ENCODE data around the gene MACROD2.
"Not testable (repeated sequence)": the region's sequence is repeated elsewhere in the genome, so short reads cannot be mapped to it uniquely, and the experiment has no call there.

Gene MACROD2

DNA sequence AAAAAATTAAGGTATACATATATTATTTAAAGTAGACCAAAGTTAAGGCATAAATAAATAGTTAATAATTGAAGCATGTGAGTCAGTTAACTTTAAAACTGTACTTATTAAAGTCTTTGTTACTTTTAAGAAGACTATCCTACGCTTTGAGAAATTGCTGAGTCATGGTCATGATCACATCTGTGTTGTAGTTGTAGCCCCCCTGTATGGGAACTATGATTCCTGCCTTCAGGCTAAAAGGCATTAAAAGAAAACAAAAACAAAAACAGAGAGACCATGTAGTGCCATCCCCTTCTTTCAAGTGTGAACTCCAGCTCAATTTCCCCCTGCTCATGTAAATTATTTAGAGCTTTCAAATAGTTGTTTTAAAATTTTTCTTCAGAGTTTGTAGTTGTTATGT is 218.7 kb downstream of the MACROD2 start:
- TF ChIP-seq ISL1 (CRISPR knock-in tag; IDR thresholded peaks at IDR 0.05) (no peak), ZFP30 (CRISPR knock-in tag; IDR thresholded peaks at IDR 0.05) (no peak), ZNF565 (CRISPR knock-in tag; conservative IDR thresholded peaks at IDR 0.05; ENCODE audit: low read depth) (no peak)
- TF ChIP-seq, protein P1, sequence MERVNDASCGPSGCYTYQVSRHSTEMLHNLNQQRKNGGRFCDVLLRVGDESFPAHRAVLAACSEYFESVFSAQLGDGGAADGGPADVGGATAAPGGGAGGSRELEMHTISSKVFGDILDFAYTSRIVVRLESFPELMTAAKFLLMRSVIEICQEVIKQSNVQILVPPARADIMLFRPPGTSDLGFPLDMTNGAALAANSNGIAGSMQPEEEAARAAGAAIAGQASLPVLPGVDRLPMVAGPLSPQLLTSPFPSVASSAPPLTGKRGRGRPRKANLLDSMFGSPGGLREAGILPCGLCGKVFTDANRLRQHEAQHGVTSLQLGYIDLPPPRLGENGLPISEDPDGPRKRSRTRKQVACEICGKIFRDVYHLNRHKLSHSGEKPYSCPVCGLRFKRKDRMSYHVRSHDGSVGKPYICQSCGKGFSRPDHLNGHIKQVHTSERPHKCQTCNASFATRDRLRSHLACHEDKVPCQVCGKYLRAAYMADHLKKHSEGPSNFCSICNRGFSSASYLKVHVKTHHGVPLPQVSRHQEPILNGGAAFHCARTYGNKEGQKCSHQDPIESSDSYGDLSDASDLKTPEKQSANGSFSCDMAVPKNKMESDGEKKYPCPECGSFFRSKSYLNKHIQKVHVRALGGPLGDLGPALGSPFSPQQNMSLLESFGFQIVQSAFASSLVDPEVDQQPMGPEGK (CRISPR knock-in tag; IDR thresholded peaks at IDR 0.05; ENCODE audit: borderline replicate concordance), result no peak
- TF ChIP-seq, protein P2, sequence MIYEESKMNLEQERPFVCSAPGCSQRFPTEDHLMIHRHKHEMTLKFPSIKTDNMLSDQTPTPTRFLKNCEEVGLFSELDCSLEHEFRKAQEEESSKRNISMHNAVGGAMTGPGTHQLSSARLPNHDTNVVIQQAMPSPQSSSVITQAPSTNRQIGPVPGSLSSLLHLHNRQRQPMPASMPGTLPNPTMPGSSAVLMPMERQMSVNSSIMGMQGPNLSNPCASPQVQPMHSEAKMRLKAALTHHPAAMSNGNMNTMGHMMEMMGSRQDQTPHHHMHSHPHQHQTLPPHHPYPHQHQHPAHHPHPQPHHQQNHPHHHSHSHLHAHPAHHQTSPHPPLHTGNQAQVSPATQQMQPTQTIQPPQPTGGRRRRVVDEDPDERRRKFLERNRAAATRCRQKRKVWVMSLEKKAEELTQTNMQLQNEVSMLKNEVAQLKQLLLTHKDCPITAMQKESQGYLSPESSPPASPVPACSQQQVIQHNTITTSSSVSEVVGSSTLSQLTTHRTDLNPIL (CRISPR knock-in tag; IDR thresholded peaks at IDR 0.05; ENCODE audit: low read depth), result no peak
- no peak for ATAC-seq

DNA sequence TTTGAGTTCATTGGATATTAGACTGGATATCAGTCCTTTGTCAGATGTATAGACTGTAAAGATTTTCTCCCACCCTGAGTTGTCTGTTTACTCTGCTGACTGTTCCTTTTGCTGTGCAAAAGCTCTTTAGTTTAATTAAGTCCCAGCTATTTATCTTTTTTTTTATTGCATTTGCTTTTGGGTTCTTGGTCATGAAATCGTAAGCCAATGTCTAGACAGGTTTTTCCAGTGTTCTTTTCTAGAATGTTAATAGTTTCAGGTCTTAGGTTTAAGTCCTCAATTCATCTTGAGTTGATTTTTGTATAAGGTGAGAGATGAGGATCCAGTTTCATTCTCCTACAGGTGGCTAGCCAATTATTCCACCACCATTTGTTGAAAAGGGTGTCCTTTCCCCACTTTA is 220.6 kb downstream of the MACROD2 start:
- not testable (repeated sequence) for ATAC-seq

- no peak for TF ChIP-seq TCF4 (CRISPR knock-in tag; IDR thresholded peaks at IDR 0.05; ENCODE audit: borderline replicate concordance)
- TF ChIP-seq ZFP30 (CRISPR knock-in tag; IDR thresholded peaks at IDR 0.05), result no peak
- TF ChIP-seq ZNF70 (CRISPR knock-in tag; IDR thresholded peaks at IDR 0.05), result no peak
- TF ChIP-seq CSDC2 (CRISPR knock-in tag; IDR thresholded peaks at IDR 0.05), result no peak
- TF ChIP-seq ZNF565 (CRISPR knock-in tag; conservative IDR thresholded peaks at IDR 0.05; ENCODE audit: low read depth), result no peak
- TF ChIP-seq, protein P1 (CRISPR knock-in tag; IDR thresholded peaks at IDR 0.05; ENCODE audit: borderline replicate concordance), result no peak
- TF ChIP-seq, protein P3, sequence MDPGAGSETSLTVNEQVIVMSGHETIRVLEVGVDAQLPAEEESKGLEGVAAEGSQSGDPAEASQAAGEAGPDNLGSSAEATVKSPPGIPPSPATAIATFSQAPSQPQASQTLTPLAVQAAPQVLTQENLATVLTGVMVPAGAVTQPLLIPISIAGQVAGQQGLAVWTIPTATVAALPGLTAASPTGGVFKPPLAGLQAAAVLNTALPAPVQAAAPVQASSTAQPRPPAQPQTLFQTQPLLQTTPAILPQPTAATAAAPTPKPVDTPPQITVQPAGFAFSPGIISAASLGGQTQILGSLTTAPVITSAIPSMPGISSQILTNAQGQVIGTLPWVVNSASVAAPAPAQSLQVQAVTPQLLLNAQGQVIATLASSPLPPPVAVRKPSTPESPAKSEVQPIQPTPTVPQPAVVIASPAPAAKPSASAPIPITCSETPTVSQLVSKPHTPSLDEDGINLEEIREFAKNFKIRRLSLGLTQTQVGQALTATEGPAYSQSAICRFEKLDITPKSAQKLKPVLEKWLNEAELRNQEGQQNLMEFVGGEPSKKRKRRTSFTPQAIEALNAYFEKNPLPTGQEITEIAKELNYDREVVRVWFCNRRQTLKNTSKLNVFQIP (CRISPR knock-in tag; IDR thresholded peaks at IDR 0.05; ENCODE audit: borderline replicate concordance, low read depth), result no peak
- TF ChIP-seq, protein P2 (CRISPR knock-in tag; IDR thresholded peaks at IDR 0.05; ENCODE audit: low read depth), result no peak
- TF ChIP-seq GLIS3 (CRISPR knock-in tag; IDR thresholded peaks at IDR 0.05), result no peak
- TF ChIP-seq ISL1 (CRISPR knock-in tag; IDR thresholded peaks at IDR 0.05), result no peak
- no peak for TF ChIP-seq ESRRG (CRISPR knock-in tag; IDR thresholded peaks at IDR 0.05)
- no peak for TF ChIP-seq ZNF8 (CRISPR knock-in tag; IDR thresholded peaks at IDR 0.05)
- no peak for ATAC-seq
These were observed 224.6 kb downstream of the MACROD2 start for GRCh38 chr20:14219801-14220461.

GRCh38 chr20:14220986-14221385 is 225.7 kb downstream of the MACROD2 start:
- ATAC-seq, result no peak
- no peak for TF ChIP-seq GLIS3 (CRISPR knock-in tag; IDR thresholded peaks at IDR 0.05)
- no peak for TF ChIP-seq SNAI2 (CRISPR knock-in tag; IDR thresholded peaks at IDR 0.05)
- TF ChIP-seq TCF4 (CRISPR knock-in tag; IDR thresholded peaks at IDR 0.05; ENCODE audit: borderline replicate concordance), result no peak
- no peak for TF ChIP-seq BACH2 (CRISPR knock-in tag; IDR thresholded peaks at IDR 0.05; ENCODE audit: borderline replicate concordance)
- no peak for TF ChIP-seq ISL1 (CRISPR knock-in tag; IDR thresholded peaks at IDR 0.05)
- TF ChIP-seq, protein P4, sequence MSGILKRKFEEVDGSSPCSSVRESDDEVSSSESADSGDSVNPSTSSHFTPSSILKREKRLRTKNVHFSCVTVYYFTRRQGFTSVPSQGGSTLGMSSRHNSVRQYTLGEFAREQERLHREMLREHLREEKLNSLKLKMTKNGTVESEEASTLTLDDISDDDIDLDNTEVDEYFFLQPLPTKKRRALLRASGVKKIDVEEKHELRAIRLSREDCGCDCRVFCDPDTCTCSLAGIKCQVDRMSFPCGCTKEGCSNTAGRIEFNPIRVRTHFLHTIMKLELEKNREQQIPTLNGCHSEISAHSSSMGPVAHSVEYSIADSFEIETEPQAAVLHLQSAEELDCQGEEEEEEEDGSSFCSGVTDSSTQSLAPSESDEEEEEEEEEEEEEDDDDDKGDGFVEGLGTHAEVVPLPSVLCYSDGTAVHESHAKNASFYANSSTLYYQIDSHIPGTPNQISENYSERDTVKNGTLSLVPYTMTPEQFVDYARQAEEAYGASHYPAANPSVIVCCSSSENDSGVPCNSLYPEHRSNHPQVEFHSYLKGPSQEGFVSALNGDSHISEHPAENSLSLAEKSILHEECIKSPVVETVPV (CRISPR knock-in tag; IDR thresholded peaks at IDR 0.05), result no peak
- TF ChIP-seq, protein P3 (CRISPR knock-in tag; IDR thresholded peaks at IDR 0.05; ENCODE audit: borderline replicate concordance, low read depth), result no peak
- TF ChIP-seq ZC3H10 (CRISPR knock-in tag; IDR thresholded peaks at IDR 0.05), result no peak
- no peak for TF ChIP-seq ZFP3 (CRISPR knock-in tag; IDR thresholded peaks at IDR 0.05)
- TF ChIP-seq, protein P2 (CRISPR knock-in tag; IDR thresholded peaks at IDR 0.05; ENCODE audit: low read depth), result no peak
- no peak for TF ChIP-seq ARNTL (CRISPR knock-in tag; IDR thresholded peaks at IDR 0.05; ENCODE audit: borderline replicate concordance, low read depth)
- TF ChIP-seq RARB (CRISPR knock-in tag; IDR thresholded peaks at IDR 0.05), result no peak
